ENCODE data around the gene GJD3. TPM values are rescaled to one million over a fixed set of nuclear protein-coding genes. Genes with fewer than 3 reads are reported as not detected.
A peak's percentile ranks its signal among the peaks of the same experiment; 100 is the strongest.

The GJD3 gene
- total and polyA plus RNA-seq, 9 of the 15 experiments (the other 6 are each of a cell fraction or from before 2014, with no cell fraction given), result 0.17 to 0.38 TPM; not detected in 7

DNA sequence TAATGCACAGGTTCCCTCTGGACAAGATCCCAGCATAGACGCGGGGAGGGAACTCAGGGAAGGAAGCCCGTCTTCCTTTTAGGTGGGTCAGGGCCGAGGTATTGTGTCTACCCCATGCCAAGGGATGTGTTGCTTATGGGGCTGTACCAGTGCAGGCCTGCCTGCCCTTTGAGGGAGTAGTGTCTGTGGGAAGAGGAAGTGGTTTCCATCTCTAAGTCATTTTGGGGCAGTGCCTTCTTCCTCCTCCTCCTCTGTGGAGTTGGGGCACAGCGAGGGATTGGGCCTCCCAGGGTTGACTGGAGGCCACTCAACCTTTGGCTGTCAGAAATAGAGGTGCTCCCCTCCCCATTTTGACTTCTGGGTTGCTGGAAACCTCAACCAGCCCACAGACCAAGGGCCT is 26.5 kb downstream of the GJD3 start:
- no peak for ATAC-seq
- no peaks in the 10 kb centered on the region for H3K9me1 ChIP-seq (ENCODE audit: control insufficient read depth, insufficient read depth, low read length)
- no peak for FAIRE-seq
- no peaks in the 10 kb centered on the region; the same call in 1 of the 2 replicates for H4K20me1 ChIP-seq (replicated peaks; ENCODE audit: control insufficient read depth, insufficient read depth, low read length)
- no peak overlapping the region for H2AFZ ChIP-seq (ENCODE audit: low read depth, low read length)
- BruUV-seq (replicated peaks), result no TSS peak
- peaks cover 17% of the 10 kb centered on the region for H3K79me2 ChIP-seq (ENCODE audit: control insufficient read depth, insufficient read depth, low read length)
- TF ChIP-seq, protein P1, sequence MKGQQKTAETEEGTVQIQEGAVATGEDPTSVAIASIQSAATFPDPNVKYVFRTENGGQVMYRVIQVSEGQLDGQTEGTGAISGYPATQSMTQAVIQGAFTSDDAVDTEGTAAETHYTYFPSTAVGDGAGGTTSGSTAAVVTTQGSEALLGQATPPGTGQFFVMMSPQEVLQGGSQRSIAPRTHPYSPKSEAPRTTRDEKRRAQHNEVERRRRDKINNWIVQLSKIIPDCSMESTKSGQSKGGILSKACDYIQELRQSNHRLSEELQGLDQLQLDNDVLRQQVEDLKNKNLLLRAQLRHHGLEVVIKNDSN (CRISPR knock-in tag; IDR thresholded peaks at IDR 0.05), result no peak
- TF ChIP-seq SPI1 (IDR thresholded peaks at IDR 0.05; ENCODE audit: borderline replicate concordance, low read depth, low read length) (peak; percentile 85), ZNF583 (CRISPR knock-in tag; IDR thresholded peaks at IDR 0.05) (no peak), CHD1 (IDR thresholded peaks at IDR 0.05; ENCODE audit: low read length) (no peak), ZC3H4 (CRISPR knock-in tag; IDR thresholded peaks at IDR 0.05; ENCODE audit: borderline replicate concordance) (no peak)
- no peak for DNase-seq (ENCODE audit: extremely low read depth in 1 of 4, low spot score in 3 of 4)
- H3K4me3 ChIP-seq, result no peak overlapping the region
- peak overlapping the region in 1 of 2 experiments; percentile 79; a peak in 2 of 4 replicates for H3K9ac ChIP-seq (ENCODE audit: insufficient read depth in 1 of 2, low read depth in 2 of 2, low read length in 2 of 2)
- POLR2A ChIA-PET, result no interaction called here
- H3K4me1 ChIP-seq (replicated peaks in 1 of 2; ENCODE audit: control insufficient read depth in 2 of 2, insufficient read depth in 2 of 2, low read length in 2 of 2), result peaks cover 16 to 44% of the 10 kb centered on the region in 2 experiments
- H3K27me3 ChIP-seq (ENCODE audit: control insufficient read depth in 2 of 2, insufficient read depth in 2 of 2, low read length in 2 of 2), result no peaks in the 10 kb centered on the region
- in situ Hi-C loops (cut with MboI) (no loop called here), intact Hi-C loops (cut with micrococcal nuclease) (no loop called here)
- H3K4me2 ChIP-seq (ENCODE audit: insufficient read depth, low read length), result no peak overlapping the region
- WGBS (ENCODE audit: insufficient coverage, low coverage, missing lambda C conversion rate), result 80% methylated on average over 5 of the region's 5 CpGs
- H3K27ac ChIP-seq (ENCODE audit: extremely low read depth, low read depth, low read length), result no peak overlapping the region
- peaks cover 29% of the 10 kb centered on the region; the same call in 2 of the 3 replicates for H3K36me3 ChIP-seq (ENCODE audit: control insufficient read depth, insufficient read depth, low read length)
- CTCF ChIA-PET (ENCODE audit: low intra/inter-chr PET ratio), result no interaction called here
- H3K9me3 ChIP-seq (replicated peaks; ENCODE audit: control insufficient read depth, insufficient read depth, low read depth, low read length), result no peaks in the 10 kb centered on the region

- in situ Hi-C loops (cut with MboI) (no loop called here), intact Hi-C loops (cut with micrococcal nuclease) (no loop called here)
- no peak overlapping the region for H3K4me3 ChIP-seq
- H3K27ac ChIP-seq (ENCODE audit: extremely low read depth, low read depth, low read length), result no peak overlapping the region
- no peak for FAIRE-seq
- H3K9me1 ChIP-seq (ENCODE audit: control insufficient read depth, insufficient read depth, low read length), result no peaks in the 10 kb centered on the region
- peaks cover 10% of the 10 kb centered on the region for H3K79me2 ChIP-seq (ENCODE audit: control insufficient read depth, insufficient read depth, low read length)
- H3K4me1 ChIP-seq (replicated peaks in 1 of 2; ENCODE audit: control insufficient read depth in 2 of 2, insufficient read depth in 2 of 2, low read length in 2 of 2), result peaks cover 14 to 38% of the 10 kb centered on the region in 2 experiments
- no TSS peak for BruUV-seq (replicated peaks)
- no peak for ATAC-seq
- DNase-seq (ENCODE audit: extremely low read depth in 1 of 4, low spot score in 3 of 4), result no peak
- no peak overlapping the region for H3K4me2 ChIP-seq (ENCODE audit: insufficient read depth, low read length)
- no peaks in the 10 kb centered on the region for H3K27me3 ChIP-seq (ENCODE audit: control insufficient read depth in 2 of 2, insufficient read depth in 2 of 2, low read length in 2 of 2)
- H2AFZ ChIP-seq (ENCODE audit: low read depth, low read length), result no peak overlapping the region
- no peaks in the 10 kb centered on the region for H3K9me3 ChIP-seq (replicated peaks; ENCODE audit: control insufficient read depth, insufficient read depth, low read depth, low read length)
- peaks cover 32% of the 10 kb centered on the region; the same call in 2 of the 3 replicates for H3K36me3 ChIP-seq (ENCODE audit: control insufficient read depth, insufficient read depth, low read length)
- no peak overlapping the region; a peak in 1 of 4 replicates for H3K9ac ChIP-seq (ENCODE audit: insufficient read depth in 1 of 2, low read depth in 2 of 2, low read length in 2 of 2)
- no peaks in the 10 kb centered on the region; the same call in 1 of the 2 replicates for H4K20me1 ChIP-seq (replicated peaks; ENCODE audit: control insufficient read depth, insufficient read depth, low read length)
- ChIA-PET CTCF (ENCODE audit: low intra/inter-chr PET ratio) (no interaction called here), POLR2A (no interaction called here)
- 60% methylated on average over 7 of the region's 8 CpGs for WGBS (ENCODE audit: insufficient coverage, low coverage, missing lambda C conversion rate)
- TF ChIP-seq ZC3H11A (IDR thresholded peaks at IDR 0.05; ENCODE audit: low read depth, low read length) (no peak), CHCHD3 (CRISPR knock-in tag; IDR thresholded peaks at IDR 0.05) (no peak)
Measured at GRCh38 chr17:40337351-40337750, 27.2 kb downstream of the GJD3 start.

Measured in K562 (cell line).